ENCODE data around the gene THUMPD1. TPM values are rescaled to one million over a fixed set of nuclear protein-coding genes. Genes with fewer than 3 reads are reported as not detected.
"Not testable (repeated sequence)": the region's sequence is repeated elsewhere in the genome, so short reads cannot be mapped to it uniquely, and the experiment has no call there.

THUMPD1 gene
- total RNA-seq, 1 donor from 2014 or later, result 41.1 TPM

DNA sequence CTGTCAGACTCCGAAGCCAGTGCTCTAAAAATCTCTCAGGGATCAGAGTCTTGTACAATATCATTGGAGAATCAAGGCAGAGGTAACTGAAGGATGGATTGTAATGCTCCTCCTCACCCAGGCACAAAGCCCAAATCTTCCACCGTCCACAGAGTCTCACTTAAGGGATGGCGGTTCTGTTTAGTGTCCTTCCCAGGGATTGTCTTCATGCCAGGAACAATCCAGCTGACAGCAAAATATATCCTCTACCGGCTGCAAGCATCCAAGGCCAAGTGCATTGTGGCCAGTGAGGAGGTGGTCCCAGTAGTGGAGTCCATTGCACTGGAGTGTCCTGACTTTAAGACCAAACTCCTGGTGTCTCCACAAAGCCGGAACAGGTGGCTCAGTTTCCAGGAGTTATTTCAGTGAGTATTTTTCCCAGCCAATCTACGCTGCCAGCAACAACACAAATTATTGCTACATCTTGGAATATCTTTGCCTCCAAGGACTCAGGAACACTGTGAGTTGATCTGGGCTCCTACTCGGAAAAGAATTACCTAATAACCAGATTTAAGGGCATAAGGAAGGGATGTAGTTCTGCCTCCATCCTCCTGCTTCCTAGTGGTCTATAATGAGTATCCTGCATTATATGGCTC is 30.2 kb downstream of the THUMPD1 start:
- no peak for ATAC-seq (ENCODE audit: low read depth)
- ChIA-PET CTCF (no interaction called here), POLR2A (no interaction called here)
- Mint-ChIP-seq H3K27me3 (no peaks in the 10 kb centered on the region), H3K36me3 (ENCODE audit: low read depth) (peaks cover 5% of the 10 kb centered on the region), H3K4me3 (no peak overlapping the region), H3K9me3 (no peaks in the 10 kb centered on the region), H3K27ac (no peak overlapping the region), H3K4me1 (no peaks in the 10 kb centered on the region)
- TF ChIP-seq, protein P1, sequence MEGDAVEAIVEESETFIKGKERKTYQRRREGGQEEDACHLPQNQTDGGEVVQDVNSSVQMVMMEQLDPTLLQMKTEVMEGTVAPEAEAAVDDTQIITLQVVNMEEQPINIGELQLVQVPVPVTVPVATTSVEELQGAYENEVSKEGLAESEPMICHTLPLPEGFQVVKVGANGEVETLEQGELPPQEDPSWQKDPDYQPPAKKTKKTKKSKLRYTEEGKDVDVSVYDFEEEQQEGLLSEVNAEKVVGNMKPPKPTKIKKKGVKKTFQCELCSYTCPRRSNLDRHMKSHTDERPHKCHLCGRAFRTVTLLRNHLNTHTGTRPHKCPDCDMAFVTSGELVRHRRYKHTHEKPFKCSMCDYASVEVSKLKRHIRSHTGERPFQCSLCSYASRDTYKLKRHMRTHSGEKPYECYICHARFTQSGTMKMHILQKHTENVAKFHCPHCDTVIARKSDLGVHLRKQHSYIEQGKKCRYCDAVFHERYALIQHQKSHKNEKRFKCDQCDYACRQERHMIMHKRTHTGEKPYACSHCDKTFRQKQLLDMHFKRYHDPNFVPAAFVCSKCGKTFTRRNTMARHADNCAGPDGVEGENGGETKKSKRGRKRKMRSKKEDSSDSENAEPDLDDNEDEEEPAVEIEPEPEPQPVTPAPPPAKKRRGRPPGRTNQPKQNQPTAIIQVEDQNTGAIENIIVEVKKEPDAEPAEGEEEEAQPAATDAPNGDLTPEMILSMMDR (IDR thresholded peaks at IDR 0.05), result no peak
- intact Hi-C loops (cut with micrococcal nuclease), result no loop called here
- DNase-seq, result no peak

DNA sequence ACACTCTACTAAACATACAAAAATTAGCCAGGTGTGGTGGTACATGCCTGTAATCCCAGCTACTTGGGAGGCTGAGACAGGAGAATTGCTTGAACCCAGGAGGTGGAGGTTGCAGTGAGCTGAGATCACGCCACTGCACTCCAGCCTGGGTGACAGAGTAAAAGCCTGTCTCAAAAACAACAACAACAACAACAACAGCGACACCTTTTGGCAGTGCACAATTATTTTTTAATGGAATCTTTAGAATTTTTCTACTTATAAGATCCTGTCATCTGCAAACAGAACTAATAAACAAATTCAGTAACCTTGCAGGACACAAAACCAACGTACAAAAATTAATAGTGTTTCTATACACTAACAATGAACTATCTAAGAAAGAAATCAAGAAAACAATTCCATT is 33.5 kb downstream of the THUMPD1 start:
- H3K4me3 Mint-ChIP-seq; CTCF ChIA-PET; POLR2A ChIA-PET; intact Hi-C loops (cut with micrococcal nuclease); H3K4me1 Mint-ChIP-seq; H3K27me3 Mint-ChIP-seq; H3K9me3 Mint-ChIP-seq; DNase-seq; ATAC-seq (ENCODE audit: low read depth); H3K27ac Mint-ChIP-seq: not testable (repeated sequence)
- peaks cover 10% of the 10 kb centered on the region for H3K36me3 Mint-ChIP-seq (ENCODE audit: low read depth)

DNA sequence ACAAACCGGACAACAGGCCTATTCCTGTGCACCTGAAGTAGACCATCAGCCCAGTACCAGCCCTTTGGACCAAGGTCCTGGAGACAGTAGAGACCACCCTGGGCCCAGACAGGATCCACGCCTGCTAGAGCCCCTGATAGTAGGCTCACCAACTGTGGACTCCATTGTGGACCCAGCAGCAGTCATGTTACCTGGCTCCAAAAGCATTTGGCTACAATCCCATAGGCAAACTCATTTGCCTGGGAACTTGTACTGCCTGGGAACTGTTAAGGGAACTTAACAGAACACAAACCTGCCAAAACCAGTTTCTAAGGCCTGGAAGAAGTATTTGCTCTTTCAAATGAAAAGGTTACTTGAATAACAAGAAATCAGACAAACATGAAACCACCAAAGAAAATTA is 34.2 kb downstream of the THUMPD1 start:
- no peak for ATAC-seq (ENCODE audit: low read depth)

DNA sequence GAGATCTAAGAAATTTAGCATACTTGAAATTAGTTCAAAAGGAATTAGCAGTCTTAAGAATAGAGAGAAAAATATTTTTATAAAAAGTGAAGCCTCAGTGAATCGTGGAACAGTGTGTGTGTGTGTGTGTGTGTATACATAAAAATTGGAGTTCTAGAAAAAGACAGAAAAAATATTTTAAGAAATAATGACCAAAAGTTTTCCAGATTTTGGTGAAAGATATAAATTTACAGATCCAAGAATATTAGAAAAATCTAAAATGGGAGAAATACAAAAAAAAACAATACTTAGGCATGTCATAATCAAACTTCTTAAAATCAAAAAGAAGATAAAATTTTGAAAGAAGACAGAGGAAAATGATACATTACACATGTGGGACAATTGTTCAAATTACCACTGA is 35.6 kb downstream of the THUMPD1 start:
- ATAC-seq (ENCODE audit: low read depth); POLR2A ChIA-PET; H3K4me3 Mint-ChIP-seq; H3K27me3 Mint-ChIP-seq; H3K9me3 Mint-ChIP-seq; DNase-seq; intact Hi-C loops (cut with micrococcal nuclease); H3K4me1 Mint-ChIP-seq; H3K27ac Mint-ChIP-seq; CTCF ChIA-PET: not testable (repeated sequence)
- peaks cover 20% of the 10 kb centered on the region for H3K36me3 Mint-ChIP-seq (ENCODE audit: low read depth)

More for the DNA sequence above, 34.2 kb downstream of the THUMPD1 start:
- POLR2A ChIA-PET, result no interaction called here
- CTCF ChIA-PET, result no interaction called here
- no peaks in the 10 kb centered on the region for H3K9me3 Mint-ChIP-seq
- no peaks in the 10 kb centered on the region for H3K4me1 Mint-ChIP-seq
- no peak for DNase-seq
- no peak overlapping the region for H3K4me3 Mint-ChIP-seq
- H3K27me3 Mint-ChIP-seq, result no peaks in the 10 kb centered on the region
- no peak overlapping the region for H3K27ac Mint-ChIP-seq
- intact Hi-C loops (cut with micrococcal nuclease), result no loop called here
- H3K36me3 Mint-ChIP-seq (ENCODE audit: low read depth), result peaks cover 17% of the 10 kb centered on the region
- TF ChIP-seq, protein P1 (IDR thresholded peaks at IDR 0.05), result no peak

DNA sequence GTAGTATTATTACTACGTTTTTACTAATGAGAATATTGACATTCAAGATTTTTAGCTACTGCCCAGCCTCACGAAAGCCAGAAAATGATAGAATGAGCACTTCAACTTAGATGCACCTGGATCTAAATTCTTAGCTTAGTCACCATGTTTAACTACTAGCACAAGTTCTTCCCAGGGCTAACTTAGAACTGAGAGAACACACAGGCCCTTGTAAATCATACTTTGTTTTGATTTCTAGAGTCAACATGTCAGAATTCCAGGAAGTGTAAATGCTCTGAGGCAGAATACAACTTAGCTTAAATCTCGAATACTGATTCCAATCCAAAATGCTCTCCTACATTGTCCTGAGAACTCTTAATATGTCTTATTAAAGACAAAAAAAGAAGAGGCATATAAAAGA is 37.3 kb downstream of the THUMPD1 start:
- DNase-seq (no peak), ATAC-seq (ENCODE audit: low read depth) (no peak)
- H3K4me1 Mint-ChIP-seq, result no peaks in the 10 kb centered on the region
- H3K9me3 Mint-ChIP-seq, result peaks cover 3% of the 10 kb centered on the region
- H3K27ac Mint-ChIP-seq, result no peak overlapping the region
- intact Hi-C loops (cut with micrococcal nuclease), result no loop called here
- H3K4me3 Mint-ChIP-seq, result no peak overlapping the region
- ChIA-PET CTCF (no interaction called here), POLR2A (no interaction called here)
- TF ChIP-seq, protein P1 (IDR thresholded peaks at IDR 0.05), result no peak
- peaks cover 20% of the 10 kb centered on the region for H3K36me3 Mint-ChIP-seq (ENCODE audit: low read depth)
- H3K27me3 Mint-ChIP-seq, result no peaks in the 10 kb centered on the region

DNA sequence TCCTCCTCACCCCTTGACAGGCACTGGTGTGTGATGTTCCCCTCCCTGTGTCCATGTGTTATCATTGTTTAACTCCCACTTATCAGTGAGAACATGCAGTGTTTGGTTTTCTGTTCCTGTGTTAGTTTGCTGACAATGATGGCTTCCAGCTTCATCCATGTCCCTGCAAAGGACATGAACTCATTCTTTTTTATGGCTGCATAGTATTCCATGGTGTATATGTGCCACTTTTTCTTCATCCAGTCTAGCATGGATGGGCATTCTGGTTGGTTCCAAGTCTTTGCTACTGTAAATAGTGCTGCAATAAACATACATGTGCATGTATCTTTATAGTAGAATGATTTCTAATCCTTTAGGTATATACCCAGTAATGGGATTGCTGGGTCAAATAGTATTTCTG is 39.9 kb downstream of the THUMPD1 start:
- intact Hi-C loops (cut with micrococcal nuclease); H3K4me1 Mint-ChIP-seq; H3K27me3 Mint-ChIP-seq; CTCF ChIA-PET; H3K9me3 Mint-ChIP-seq; POLR2A ChIA-PET; H3K4me3 Mint-ChIP-seq; ATAC-seq (ENCODE audit: low read depth); H3K27ac Mint-ChIP-seq; DNase-seq: not testable (repeated sequence)
- H3K36me3 Mint-ChIP-seq (ENCODE audit: low read depth), result peaks cover 22% of the 10 kb centered on the region

DNA sequence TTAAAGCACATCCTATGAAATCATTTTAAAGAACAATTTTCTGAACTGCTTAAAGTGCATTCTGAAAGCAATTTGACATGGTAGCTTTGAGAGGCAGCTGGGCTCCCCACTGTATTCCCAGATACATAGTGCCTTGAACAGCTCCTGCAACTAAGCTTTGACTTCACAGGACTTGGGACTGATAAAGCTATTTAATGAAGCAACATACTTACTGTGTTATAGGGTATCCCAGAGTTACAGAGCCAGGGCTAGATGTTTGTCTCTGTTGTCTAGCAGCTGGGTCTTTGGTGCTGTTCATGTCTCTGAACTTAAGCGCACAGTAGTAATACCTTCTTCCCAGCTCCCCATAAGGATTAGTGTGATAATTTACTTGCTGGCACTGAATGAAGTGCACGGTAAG is 45.0 kb downstream of the THUMPD1 start:
- no peak for DNase-seq
- Mint-ChIP-seq H3K9me3 (peaks cover 2% of the 10 kb centered on the region), H3K27me3 (no peaks in the 10 kb centered on the region), H3K4me3 (no peak overlapping the region), H3K36me3 (ENCODE audit: low read depth) (peaks cover 3% of the 10 kb centered on the region), H3K27ac (no peak overlapping the region), H3K4me1 (peaks cover 10% of the 10 kb centered on the region)
- TF ChIP-seq, protein P1 (IDR thresholded peaks at IDR 0.05), result no peak
- ATAC-seq (ENCODE audit: low read depth), result no peak
- ChIA-PET CTCF (no interaction called here), POLR2A (interaction anchor here (0.9 kb wide), 1 partner anchor 20 kb away, joined by 4 read pairs; no protein-coding TSS in a partner anchor)
- intact Hi-C loops (cut with micrococcal nuclease), result loop anchor here (10.0 kb wide), 1 partner anchor 312 kb away; no protein-coding TSS in a partner anchor
